ENCODE measurements around the gene TIGD4. TPM values are rescaled to one million over a fixed set of nuclear protein-coding genes. Genes with fewer than 3 reads are reported as not detected.
A peak's percentile ranks its signal among the peaks of the same experiment; 100 is the strongest.

The TIGD4 gene
- total RNA-seq, 2 donors from 2014 or later, result 2.1 to 2.9 TPM

- Histone ChIP-seq H3K4me3 (ENCODE audit: low read length) (no peak overlapping the region), H3K27me3 (ENCODE audit: control insufficient read depth, insufficient read depth, low read length, poor library complexity, severe bottlenecking) (no peaks in the 10 kb centered on the region), H3K4me1 (ENCODE audit: control insufficient read depth, insufficient read depth, low read length) (peaks cover 9% of the 10 kb centered on the region), H3K27ac (ENCODE audit: low read depth, low read length) (no peak overlapping the region), H3K36me3 (ENCODE audit: control insufficient read depth, insufficient read depth, low read length) (no peaks in the 10 kb centered on the region), H3K9me3 (ENCODE audit: control insufficient read depth, low read length) (no peaks in the 10 kb centered on the region), H3K9ac (ENCODE audit: extremely low read depth, low read length, poor library complexity, severe bottlenecking) (no peak overlapping the region)
- Mint-ChIP-seq H3K27ac (no peak overlapping the region), H3K9me3 (no peaks in the 10 kb centered on the region), H3K4me1 (peaks cover 48% of the 10 kb centered on the region), H3K27me3 (ENCODE audit: insufficient read depth) (no peaks in the 10 kb centered on the region), H3K36me3 (ENCODE audit: low read depth) (no peaks in the 10 kb centered on the region), H3K4me3 (no peak overlapping the region)
- no peak for DNase-seq
- TF ChIP-seq CTCF (conservative IDR thresholded peaks at IDR 0.05), result no peak
- WGBS, 2 experiments (ENCODE audit: insufficient coverage in 1 of 2, insufficient read length in 1 of 2), result 71 to 83% methylated on average over 2 to 3 of the region's 3 CpGs
These were observed 40.7 kb downstream of the TIGD4 start for GRCh38 chr4:152738827-152739226.

DNA sequence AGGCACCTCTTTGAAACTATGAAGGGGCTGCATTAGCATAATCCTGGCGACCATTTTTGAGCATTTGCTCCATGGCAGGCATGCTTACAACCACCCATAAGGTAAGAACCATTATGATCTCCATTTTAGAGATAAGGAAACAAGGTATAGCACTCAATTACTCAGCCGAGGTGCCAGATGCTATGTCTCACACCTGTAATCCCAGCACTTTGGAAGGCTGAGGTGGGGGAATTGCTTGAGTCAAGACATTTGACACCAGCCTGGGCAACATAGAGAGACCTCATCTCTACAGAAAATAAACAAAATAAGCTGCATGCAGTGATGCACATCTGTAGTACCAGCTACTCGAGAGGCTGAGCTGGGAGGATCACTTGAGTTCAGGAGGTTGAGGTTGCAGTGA lies 43.6 kb downstream of the TIGD4 start:
- Mint-ChIP-seq H3K9me3 (no peaks in the 10 kb centered on the region), H3K36me3 (ENCODE audit: low read depth) (no peaks in the 10 kb centered on the region), H3K4me1 (peaks cover 36% of the 10 kb centered on the region), H3K27me3 (ENCODE audit: insufficient read depth) (no peaks in the 10 kb centered on the region), H3K27ac (peak overlapping the region; percentile 5), H3K4me3 (no peak overlapping the region)
- Histone ChIP-seq H3K27ac (ENCODE audit: low read depth, low read length) (no peak overlapping the region), H3K36me3 (ENCODE audit: control insufficient read depth, insufficient read depth, low read length) (no peaks in the 10 kb centered on the region), H3K9ac (ENCODE audit: extremely low read depth, low read length, poor library complexity, severe bottlenecking) (no peak overlapping the region), H3K9me3 (ENCODE audit: control insufficient read depth, low read length) (no peaks in the 10 kb centered on the region), H3K4me3 (ENCODE audit: low read length) (peak overlapping the region; percentile 28), H3K27me3 (ENCODE audit: control insufficient read depth, insufficient read depth, low read length, poor library complexity, severe bottlenecking) (no peaks in the 10 kb centered on the region), H3K4me1 (ENCODE audit: control insufficient read depth, insufficient read depth, low read length) (peaks cover 9% of the 10 kb centered on the region)
- 63 to 77% methylated on average over 3 of the region's 3 CpGs for WGBS, 2 experiments (ENCODE audit: insufficient coverage in 1 of 2, insufficient read length in 1 of 2)
- TF ChIP-seq CTCF (conservative IDR thresholded peaks at IDR 0.05), result no peak
- peak; percentile 76 for DNase-seq

DNA sequence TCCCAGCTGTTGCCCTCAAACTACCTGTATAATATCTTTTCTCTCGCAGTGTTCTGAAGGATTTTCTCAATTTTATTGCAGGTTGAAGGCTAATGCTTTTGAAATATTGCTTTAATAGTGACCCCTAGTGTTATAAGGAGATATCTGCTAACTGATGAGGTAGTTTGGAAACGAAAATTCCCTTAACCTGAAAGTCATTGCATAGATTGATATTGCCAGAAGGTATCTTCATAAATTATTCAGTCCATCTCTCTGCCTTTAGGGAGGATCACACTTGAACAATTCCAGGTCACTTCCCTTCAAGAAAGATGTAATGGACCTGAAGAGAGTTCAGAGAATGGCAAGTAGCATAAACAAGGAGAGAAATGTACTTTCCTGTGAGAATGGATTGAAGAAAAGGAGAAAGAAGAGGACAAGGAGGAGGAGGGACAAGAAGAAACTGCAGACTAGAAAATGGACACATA lies 44.1 kb downstream of the TIGD4 start:
- Histone ChIP-seq H3K27ac (ENCODE audit: low read depth, low read length) (no peak overlapping the region), H3K36me3 (ENCODE audit: control insufficient read depth, insufficient read depth, low read length) (no peaks in the 10 kb centered on the region), H3K4me1 (ENCODE audit: control insufficient read depth, insufficient read depth, low read length) (peaks cover 9% of the 10 kb centered on the region), H3K4me3 (ENCODE audit: low read length) (peak overlapping the region; percentile 28), H3K27me3 (ENCODE audit: control insufficient read depth, insufficient read depth, low read length, poor library complexity, severe bottlenecking) (no peaks in the 10 kb centered on the region), H3K9ac (ENCODE audit: extremely low read depth, low read length, poor library complexity, severe bottlenecking) (no peak overlapping the region), H3K9me3 (ENCODE audit: control insufficient read depth, low read length) (no peaks in the 10 kb centered on the region)
- Mint-ChIP-seq H3K4me1 (peaks cover 36% of the 10 kb centered on the region), H3K36me3 (ENCODE audit: low read depth) (no peaks in the 10 kb centered on the region), H3K27me3 (ENCODE audit: insufficient read depth) (no peaks in the 10 kb centered on the region), H3K27ac (peak overlapping the region; percentile 5), H3K9me3 (no peaks in the 10 kb centered on the region), H3K4me3 (no peak overlapping the region)
- DNase-seq, result no peak
- TF ChIP-seq CTCF (conservative IDR thresholded peaks at IDR 0.05), result peak; percentile 82
- 46% methylated on average over 2 of the region's 2 CpGs; no CpG with 5 or more reads in 1 of the 2 experiments for WGBS, 2 experiments (ENCODE audit: insufficient coverage in 1 of 2, insufficient read length in 1 of 2)

Data from endodermal cell (in vitro differentiated cells).